DMS153 (cell line): ENCODE results near the gene ACTN4.

Source experiments
- DNase-seq: peaks from one replicate; lab custom pipeline; 2025; lab: John Stamatoyannopoulos, UW

The ACTN4 gene

GRCh38 chr19:38678217-38678890 lies 30.9 kb downstream of the ACTN4 start:
- no peak for DNase-seq

DNA sequence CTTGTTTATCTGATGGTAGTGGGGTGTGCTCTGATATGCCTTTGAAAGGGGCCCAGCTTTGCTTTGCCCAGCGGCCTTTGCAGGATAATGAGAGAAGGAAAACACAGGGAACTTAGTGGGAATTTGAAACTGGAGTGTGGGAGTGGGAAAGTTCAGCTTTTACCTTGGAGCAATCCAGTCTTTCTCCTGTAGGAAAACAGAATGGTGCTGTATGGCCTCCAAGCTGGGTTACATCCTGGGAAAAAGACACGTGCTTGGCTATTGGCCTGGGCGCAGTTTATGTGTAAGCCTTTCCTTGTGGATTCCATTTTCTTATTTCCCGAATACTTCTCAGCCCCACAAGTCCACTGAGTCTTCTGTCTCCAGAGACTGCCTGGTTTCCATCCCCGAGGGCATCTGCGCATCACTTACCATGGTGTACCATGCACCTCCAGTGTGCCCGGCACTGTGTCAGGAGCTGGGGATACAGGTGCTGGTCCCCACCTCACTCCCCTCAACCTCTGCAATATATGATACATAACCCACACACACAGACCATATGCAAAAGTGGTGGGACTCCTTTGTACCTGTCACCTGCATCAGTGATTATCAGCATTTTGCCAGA lies 31.5 kb downstream of the ACTN4 start:
- no peak for DNase-seq

DNA sequence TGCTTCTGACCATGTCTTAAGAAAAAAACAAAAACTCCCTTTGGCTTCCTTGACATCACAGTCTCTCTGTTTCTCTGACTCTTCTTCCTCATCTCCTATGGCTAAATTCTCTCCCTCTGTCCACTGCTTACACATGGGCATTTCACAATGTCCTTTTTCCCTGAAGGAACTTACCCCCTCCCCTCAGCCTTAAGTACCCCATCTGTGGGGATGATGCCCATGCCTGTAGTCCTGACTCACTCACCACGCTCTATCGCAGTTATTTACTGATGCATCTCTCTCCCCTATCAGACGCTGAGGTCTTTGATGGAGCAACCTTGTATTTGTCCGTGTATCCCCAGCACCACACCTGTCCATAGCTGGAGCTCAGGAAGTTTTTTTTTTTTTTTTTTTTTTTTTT lies 32.4 kb downstream of the ACTN4 start:
- no peak for DNase-seq

- DNase-seq: no peak
Measured at GRCh38 chr19:38682195-38682867, 34.9 kb downstream of the ACTN4 start.

DNA sequence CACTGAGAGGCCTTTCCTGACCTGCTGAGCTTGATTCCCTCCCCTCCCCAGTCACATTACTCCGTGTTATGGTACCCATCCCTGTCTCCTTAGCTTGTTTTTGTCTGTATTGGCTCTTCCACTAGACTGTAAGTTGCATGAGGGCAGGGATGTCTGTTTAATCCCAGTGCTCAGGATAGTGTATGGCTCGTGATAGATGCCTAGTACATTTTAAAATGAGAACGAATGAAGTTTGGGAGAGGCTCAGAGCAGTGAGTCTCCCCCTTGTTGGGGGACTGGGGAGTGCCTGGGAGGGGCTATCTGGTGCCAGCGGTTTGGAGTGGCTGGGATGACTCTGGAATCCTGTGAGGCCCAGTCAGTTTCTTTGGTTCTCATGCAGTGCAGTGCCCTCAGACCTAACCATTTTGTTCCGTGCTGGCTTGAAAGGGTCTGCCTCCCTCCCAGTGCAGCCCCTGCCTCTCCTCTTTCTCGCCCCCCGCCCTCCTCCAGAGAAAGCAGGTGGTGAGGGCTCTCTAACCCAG lies 35.5 kb downstream of the ACTN4 start:
- DNase-seq: no peak

- DNase-seq: no peak
Measured at GRCh38 chr19:38683393-38684077, 36.1 kb downstream of the ACTN4 start.

- no peak for DNase-seq
Measured at GRCh38 chr19:38684078-38684861, 36.8 kb downstream of the ACTN4 start.

- DNase-seq: no peak
Measured at GRCh38 chr19:38684862-38685665, 37.6 kb downstream of the ACTN4 start.

DNA sequence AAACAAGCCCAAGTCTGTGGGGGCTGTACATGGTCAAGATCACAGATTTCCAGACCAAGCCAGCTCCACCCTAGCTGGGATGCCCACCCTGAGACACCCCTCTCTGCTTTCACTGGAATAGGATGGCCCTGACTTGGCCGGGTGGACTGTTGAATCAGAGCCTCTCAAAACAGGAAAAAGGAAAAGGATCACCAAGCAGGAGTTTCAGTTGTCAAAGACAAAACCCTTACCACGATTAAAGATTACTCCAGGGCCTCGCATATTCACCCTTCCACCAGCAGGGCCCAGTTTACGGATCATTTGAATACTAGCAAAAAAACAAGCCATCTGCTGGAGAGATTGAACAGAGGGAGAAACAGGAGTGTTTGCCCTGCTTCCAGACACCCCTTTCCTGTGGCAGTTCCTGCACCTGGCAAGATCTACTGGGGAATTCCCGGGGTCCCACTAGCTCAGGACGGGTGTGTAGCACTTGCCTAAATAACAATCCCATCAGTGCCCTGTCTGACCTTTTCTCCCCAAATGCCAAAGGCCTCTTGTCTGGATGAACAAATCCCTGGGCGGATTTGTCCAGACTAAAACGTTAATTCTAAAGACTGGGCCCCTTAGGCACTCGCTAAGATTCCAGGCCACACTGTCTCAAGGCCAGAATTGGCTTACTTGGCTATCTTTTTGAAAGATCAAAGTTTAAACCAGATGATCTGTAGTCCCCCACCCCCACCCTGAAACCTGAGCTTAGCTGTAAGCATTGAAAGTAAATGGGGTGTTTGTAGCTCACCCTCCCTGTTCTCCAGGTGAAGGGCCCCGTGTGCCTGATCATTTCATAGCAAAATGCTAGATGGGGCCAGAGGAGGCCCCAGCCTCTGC lies 38.4 kb downstream of the ACTN4 start:
- DNase-seq: no peak

GRCh38 chr19:38686530-38686888 lies 39.1 kb downstream of the ACTN4 start:
- no peak for DNase-seq

- DNase-seq: no peak
Measured at GRCh38 chr19:38687837-38688378, 40.5 kb downstream of the ACTN4 start.

- no peak for DNase-seq
Measured at GRCh38 chr19:38690146-38690545, 42.7 kb downstream of the ACTN4 start.

DNA sequence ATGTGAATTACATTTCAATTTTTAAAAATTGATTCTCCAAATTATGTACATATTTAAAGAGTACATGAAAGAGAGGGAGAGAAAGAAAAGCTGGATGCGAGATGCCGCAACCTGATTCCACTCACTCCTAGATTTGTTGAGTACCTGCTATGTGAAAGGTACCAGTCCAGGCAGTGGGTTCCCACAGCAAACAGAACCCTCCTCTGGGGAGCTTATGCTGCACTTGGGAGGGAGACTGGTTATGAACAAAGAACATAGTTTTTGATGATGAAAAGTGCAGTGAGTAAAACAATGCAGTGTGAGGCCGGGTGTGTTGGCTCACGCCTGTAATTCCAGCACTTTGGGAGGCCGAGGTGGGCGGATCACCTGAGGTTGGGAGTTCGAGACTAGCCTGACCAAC lies 43.4 kb downstream of the ACTN4 start:
- DNase-seq: no peak

GRCh38 chr19:38691938-38692457 lies 44.5 kb downstream of the ACTN4 start:
- no peak for DNase-seq

DNA sequence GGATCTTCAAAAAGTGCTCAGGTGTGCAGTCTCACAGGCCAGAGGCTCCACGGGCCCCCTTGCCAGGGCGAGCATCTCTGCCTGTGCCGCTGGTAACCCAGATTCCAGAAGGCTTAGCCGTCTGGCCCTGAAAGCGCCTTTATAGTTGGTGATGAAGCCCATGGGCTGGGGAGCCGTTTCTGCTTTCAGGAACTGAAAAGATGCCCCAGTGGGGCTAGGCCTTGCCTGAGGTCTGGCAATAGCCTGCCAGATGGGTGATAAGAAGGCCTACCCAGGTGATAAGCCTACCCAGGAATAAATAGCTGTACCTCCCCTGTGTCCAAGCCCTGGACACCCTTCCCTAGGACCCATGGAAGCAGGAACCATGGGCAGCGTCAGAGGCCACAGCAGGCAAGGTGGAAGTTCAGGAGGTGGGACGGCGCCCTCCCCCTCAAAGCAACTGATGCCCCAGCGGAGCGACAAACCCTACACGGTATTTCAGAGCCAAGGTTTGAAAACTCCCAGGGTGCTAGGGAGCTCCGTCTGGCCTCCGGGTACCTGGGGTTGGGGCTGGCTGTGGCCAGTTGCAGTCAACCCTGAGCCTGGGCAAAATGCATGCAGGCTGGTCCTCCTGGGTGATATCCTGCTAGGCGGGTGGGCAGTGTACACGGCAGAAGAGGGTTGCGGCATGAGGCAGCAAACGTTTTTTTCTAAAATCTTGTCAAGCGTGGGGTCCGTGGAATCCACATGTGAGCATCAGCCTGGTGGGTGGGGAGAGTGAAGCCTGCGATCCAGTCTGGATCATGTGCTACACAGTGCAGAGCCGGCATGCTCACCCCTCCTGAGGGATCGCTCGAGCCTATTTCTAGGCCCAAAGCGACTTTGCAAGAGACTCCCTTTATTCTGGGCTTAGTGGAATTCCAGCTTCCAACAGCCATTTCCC lies 45.3 kb downstream of the ACTN4 start:
- DNase-seq: no peak

- DNase-seq: no peak
Measured at GRCh38 chr19:38693380-38694223, 46.2 kb downstream of the ACTN4 start.

GRCh38 chr19:38695317-38695683 lies 47.9 kb downstream of the ACTN4 start:
- DNase-seq: no peak
